HEK293 (cell line): ENCODE measurements around the gene COASY.
A peak's percentile ranks its signal among the peaks of the same experiment; 100 is the strongest.

ENCODE experiments used
- CTCF ChIA-PET: fragments of 350-600 bp; formaldehyde crosslinking; extraction: SDS; loops from one replicate; lab custom pipeline; 2021; ENCODE audit warnings: antibody characterized with exemption; lab: Yijun Ruan, JAX
- POLR2A ChIA-PET: fragments of 300-600 bp; formaldehyde crosslinking; extraction: SDS; loops from one replicate; lab custom pipeline; 2020; ENCODE audit warnings: antibody characterized with exemption, inconsistent platforms; lab: Yijun Ruan, JAX
- H3K27ac ChIP-seq: fragments of 200-500 bp; sonication (Bioruptor generic); 2 replicates; pipeline ENCODE4 v1.5.1; 2014; ENCODE audit warnings: low read depth, low read length, control low read depth, inconsistent platforms; ENCODE audit errors: extremely low read depth
- H3K36me3 ChIP-seq, 2 experiments: fragments of 200-500 bp in 1 of 2; sonication (Bioruptor generic) in 1 of 2; 1 replicate in 1 of 2; 2 replicates in 1 of 2; pipeline ENCODE4 v1.5.1; 2014 to 2017; ENCODE audit warnings: inconsistent platforms in 2 of 2, low read length in 2 of 2; ENCODE audit not compliant: control insufficient read depth in 2 of 2, insufficient read depth in 1 of 2
- H3K4me1 ChIP-seq: fragments of 200-500 bp; sonication (Bioruptor generic); 2 replicates; pipeline ENCODE4 v1.5.1; 2014; ENCODE audit warnings: mild to moderate bottlenecking, low read length, inconsistent platforms; ENCODE audit not compliant: control insufficient read depth, insufficient read depth
- H3K4me3 ChIP-seq: 2 replicates; pipeline ENCODE4 v1.5.1; 2011; ENCODE audit warnings: low read depth, mild to moderate bottlenecking, control low read depth, low read length, moderate library complexity
- H3K9me3 ChIP-seq: fragments of 200-500 bp; sonication (Bioruptor generic); 2 replicates; pipeline ENCODE4 v1.5.1; 2014; ENCODE audit warnings: low read depth, low read length, inconsistent platforms; ENCODE audit not compliant: control insufficient read depth, insufficient read depth
- ELK4 ChIP-seq: IDR thresholded peaks from 2 replicates; pipeline ENCODE4 v1.6.1; 2011; ENCODE audit warnings: mild to moderate bottlenecking, low read depth, low read length, borderline replicate concordance
- KLF16 ChIP-seq: fragments of 450-650 bp; formaldehyde crosslinking; IDR thresholded peaks from 2 replicates; pipeline ENCODE4 v1.5.1; 2017; ENCODE audit warnings: missing biosample characterization, missing genetic modification characterization
- OSR2 ChIP-seq: fragments of 450-650 bp; formaldehyde crosslinking; IDR thresholded peaks from 2 replicates; pipeline ENCODE4 v1.5.1; 2016; ENCODE audit warnings: missing biosample characterization, missing genetic modification characterization
- PBX3 ChIP-seq: sonication (generic); formaldehyde crosslinking; IDR thresholded peaks from 2 replicates; pipeline ENCODE4 v1.8.1; 2022; ENCODE audit warnings: mild to moderate bottlenecking, moderate library complexity, missing genetic modification reagents
- PRDM2 ChIP-seq: fragments of 450-650 bp; formaldehyde crosslinking; IDR thresholded peaks from 2 replicates; pipeline ENCODE4 v1.5.1; 2016; ENCODE audit warnings: missing biosample characterization, missing genetic modification characterization, borderline replicate concordance
- SCRT1 ChIP-seq: fragments of 450-650 bp; formaldehyde crosslinking; IDR thresholded peaks from 2 replicates; pipeline ENCODE4 v1.5.1; 2016; ENCODE audit warnings: missing biosample characterization, missing genetic modification characterization, borderline replicate concordance
- ZBTB1 ChIP-seq: fragments of 450-650 bp; formaldehyde crosslinking; IDR thresholded peaks from 2 replicates; pipeline ENCODE4 v1.5.1; 2016; ENCODE audit warnings: missing biosample characterization, missing genetic modification characterization
- ZBTB20 ChIP-seq: fragments of 450-650 bp; formaldehyde crosslinking; IDR thresholded peaks from 2 replicates; pipeline ENCODE4 v1.5.1; 2016; ENCODE audit warnings: missing biosample characterization, missing genetic modification characterization
- ZBTB44 ChIP-seq: fragments of 450-650 bp; IDR thresholded peaks from 2 replicates; pipeline ENCODE4 v1.5.1; 2018; ENCODE audit warnings: missing biosample characterization, mild to moderate bottlenecking, missing genetic modification characterization
- ZEB2 ChIP-seq: fragments of 450-650 bp; formaldehyde crosslinking; IDR thresholded peaks from 2 replicates; pipeline ENCODE4 v1.5.1; 2016; ENCODE audit warnings: missing biosample characterization, missing genetic modification characterization
- ZFP37 ChIP-seq: fragments of 450-650 bp; formaldehyde crosslinking; IDR thresholded peaks from 2 replicates; pipeline ENCODE4 v1.5.1; 2016; ENCODE audit warnings: missing biosample characterization, missing genetic modification characterization
- ZNF138 ChIP-seq: fragments of 450-650 bp; formaldehyde crosslinking; IDR thresholded peaks from 2 replicates; pipeline ENCODE4 v1.5.1; 2016; ENCODE audit warnings: missing biosample characterization, missing genetic modification characterization, borderline replicate concordance
- ZNF335 ChIP-seq: fragments of 450-650 bp; formaldehyde crosslinking; conservative IDR thresholded peaks from 2 replicates; pipeline ENCODE4 v1.5.1; 2016; ENCODE audit warnings: missing biosample characterization, missing genetic modification characterization
- ZNF341 ChIP-seq: fragments of 450-650 bp; formaldehyde crosslinking; IDR thresholded peaks from 2 replicates; pipeline ENCODE4; 2016; ENCODE audit warnings: low read depth, missing biosample characterization, missing genetic modification characterization
- ZNF362 ChIP-seq: fragments of 450-650 bp; formaldehyde crosslinking; IDR thresholded peaks from 2 replicates; pipeline ENCODE4 v1.5.1; 2016; ENCODE audit warnings: missing biosample characterization, missing genetic modification characterization
- ZNF404 ChIP-seq: fragments of 450-650 bp; formaldehyde crosslinking; IDR thresholded peaks from 2 replicates; pipeline ENCODE4 v1.5.1; 2017; ENCODE audit warnings: missing biosample characterization, missing genetic modification characterization
- ZNF501 ChIP-seq: fragments of 450-650 bp; formaldehyde crosslinking; IDR thresholded peaks from 2 replicates; pipeline ENCODE4 v1.5.1; 2016; ENCODE audit warnings: missing biosample characterization, missing genetic modification characterization
- ZNF510 ChIP-seq: fragments of 450-650 bp; formaldehyde crosslinking; IDR thresholded peaks from 2 replicates; pipeline ENCODE4 v1.5.1; 2018; ENCODE audit warnings: mild to moderate bottlenecking, missing genetic modification characterization, missing biosample characterization; ENCODE audit not compliant: insufficient replicate concordance
- ZNF624 ChIP-seq: fragments of 450-650 bp; formaldehyde crosslinking; IDR thresholded peaks from 2 replicates; pipeline ENCODE4 v1.5.1; 2017; ENCODE audit warnings: missing biosample characterization, missing genetic modification characterization
- ZNF629 ChIP-seq: fragments of 450-650 bp; formaldehyde crosslinking; IDR thresholded peaks from 2 replicates; pipeline ENCODE4 v1.5.1; 2017; ENCODE audit warnings: missing biosample characterization, missing genetic modification characterization
- ZNF654 ChIP-seq: fragments of 450-650 bp; formaldehyde crosslinking; IDR thresholded peaks from 2 replicates; pipeline ENCODE4 v1.5.1; 2016; ENCODE audit warnings: low read depth, missing biosample characterization, missing genetic modification characterization
- ZNF704 ChIP-seq: fragments of 450-650 bp; formaldehyde crosslinking; IDR thresholded peaks from 2 replicates; pipeline ENCODE4 v1.5.1; 2016; ENCODE audit warnings: missing biosample characterization, missing genetic modification characterization
- ZNF777 ChIP-seq: fragments of 450-650 bp; formaldehyde crosslinking; IDR thresholded peaks from 2 replicates; pipeline ENCODE4 v1.5.1; 2017; ENCODE audit warnings: missing biosample characterization, missing genetic modification characterization, borderline replicate concordance

Gene COASY

GRCh38 chr17:42518755-42519545 lies 43.0 kb upstream of the COASY start:
- no peak overlapping the region for H3K4me3 ChIP-seq
- peaks cover 25% of the 10 kb centered on the region for H3K4me1 ChIP-seq
- peak overlapping the region; percentile 56 for H3K27ac ChIP-seq
- ChIA-PET CTCF (interaction anchor here (0.5 to 4.4 kb wide), 28 partner anchors 8 to 417 kb away, joined by 3 to 66 read pairs (median 5); partner anchors contain the start of genes CAVIN1, NAGLU and PSMC3IP), POLR2A (interaction anchor here (0.5 to 3.7 kb wide), 12 partner anchors 8 to 849 kb away, joined by 3 to 48 read pairs (median 4); partner anchors contain the start of genes CAVIN1, NAGLU and STAT3)
- H3K9me3 ChIP-seq = no peaks in the 10 kb centered on the region
- H3K36me3 ChIP-seq = peaks cover 0 to 67% of the 10 kb centered on the region in 2 experiments; a peak in 1 of 3 replicates
- no peak for TF ChIP-seq PRDM2 (tag by site-specific recombination)
- no peak for TF ChIP-seq ZNF510 (tag by site-specific recombination)
- TF ChIP-seq ZNF335 (tag by site-specific recombination) = peak; percentile 28; the same call in 1 of the 2 replicates
- no peak for TF ChIP-seq ZBTB44 (tag by site-specific recombination)
- no peak for TF ChIP-seq ZNF654 (tag by site-specific recombination)
- TF ChIP-seq ZNF624 (tag by site-specific recombination) = no peak
- TF ChIP-seq ZBTB1 (tag by site-specific recombination) = no peak
- TF ChIP-seq PBX3 (CRISPR knock-in tag) = no peak
- TF ChIP-seq SCRT1 (tag by site-specific recombination) = no peak
- TF ChIP-seq ZNF362 = no peak
- TF ChIP-seq ZNF501 (tag by site-specific recombination) = no peak
- no peak for TF ChIP-seq ZNF704
- TF ChIP-seq ZFP37 (tag by site-specific recombination) = no peak
- TF ChIP-seq ZBTB20 (tag by site-specific recombination) = 0 out of 2 replicates have a peak, but pooled peaks have one; percentile 19
- TF ChIP-seq ZNF629 (tag by site-specific recombination) = no peak
- TF ChIP-seq ZNF341 (tag by site-specific recombination) = 0 out of 2 replicates have a peak, but pooled peaks have one; percentile 6
- TF ChIP-seq ZNF404 = no peak
- no peak for TF ChIP-seq ELK4
- no peak for TF ChIP-seq ZEB2 (tag by site-specific recombination)
- TF ChIP-seq ZNF777 (tag by site-specific recombination) = no peak
- TF ChIP-seq KLF16 (tag by site-specific recombination) = peak; percentile 41; the same call in 1 of the 2 replicates
- no peak for TF ChIP-seq OSR2 (tag by site-specific recombination)
- no peak for TF ChIP-seq ZNF138
